SK-N-SH (cell line): ENCODE data around the gene GLS.

Experiments
- CHD2 ChIP-seq: fragments of 150-350 bp; IDR thresholded peaks from 2 replicates; pipeline ENCODE4 v1.6.1; 2018; ENCODE audit warnings: low read length; ENCODE audit not compliant: partially characterized antibody
- CTCF ChIP-seq: fragments of 200-600 bp; sonication (generic); IDR thresholded peaks from 2 replicates; pipeline ENCODE4 v1.6.1; 2017; ENCODE audit warnings: antibody characterized with exemption, mild to moderate bottlenecking, moderate library complexity
- EP300 ChIP-seq, 2 experiments: IDR thresholded peaks; 2 replicates each; pipeline versions ENCODE4 v1.4.0 to v1.6.1; 2012; ENCODE audit warnings: borderline replicate concordance in 1 of 2, low read depth in 1 of 2, low read length in 1 of 2
- EZH2phosphoT487 ChIP-seq: fragments of 200-600 bp; sonication (generic); IDR thresholded peaks from 2 replicates; pipeline ENCODE4 v1.6.1; 2017; ENCODE audit warnings: low read depth, mixed run types, mild to moderate bottlenecking, antibody characterized with exemption, moderate library complexity, borderline replicate concordance
- FOSL2 ChIP-seq: IDR thresholded peaks from 2 replicates; pipeline ENCODE4 v1.4.0; 2012; ENCODE audit warnings: low read depth, mild to moderate bottlenecking, moderate library complexity, borderline replicate concordance
- GABPA ChIP-seq: IDR thresholded peaks from 2 replicates; pipeline ENCODE4 v1.4.0; 2012; ENCODE audit warnings: low read depth, mild to moderate bottlenecking
- GATA2 ChIP-seq: sonication (generic); formaldehyde crosslinking; IDR thresholded peaks from 2 replicates; pipeline ENCODE4 v1.5.0; 2020; ENCODE audit warnings: mild to moderate bottlenecking, missing genetic modification reagents
- MAX ChIP-seq: IDR thresholded peaks from 2 replicates; pipeline ENCODE4 v1.4.0; 2012; ENCODE audit warnings: low read depth
- RAD21 ChIP-seq: IDR thresholded peaks from 2 replicates; pipeline ENCODE4 v1.6.1; 2012; ENCODE audit warnings: mild to moderate bottlenecking, low read length
- TAF1 ChIP-seq: IDR thresholded peaks from 2 replicates; pipeline ENCODE4 v1.6.1; 2012; ENCODE audit warnings: low read depth, mild to moderate bottlenecking, low read length, moderate library complexity, borderline replicate concordance
- YY1 ChIP-seq: IDR thresholded peaks from 2 replicates; pipeline ENCODE4 v1.4.0; 2012; ENCODE audit warnings: low read depth, mild to moderate bottlenecking

GRCh38 chr2:191008286-191008685 lies 127.7 kb downstream of the GLS start:
- no peak for TF ChIP-seq YY1
- TF ChIP-seq CTCF, result no peak
- no peak for TF ChIP-seq FOSL2
- no peak for TF ChIP-seq MAX
- no peak for TF ChIP-seq RAD21
- no peak for TF ChIP-seq GABPA
- TF ChIP-seq TAF1, result no peak
- TF ChIP-seq EP300 (IDR thresholded peaks at IDR 0.05; ENCODE audit: borderline replicate concordance in 1 of 2, low read depth in 1 of 2, low read length in 1 of 2), result no peak
- TF ChIP-seq CHD2, result no peak
- no peak for TF ChIP-seq GATA2
- no peak for TF ChIP-seq EZH2phosphoT487
